ENCODE results near the gene IQCC.
"Not testable (repeated sequence)": the region's sequence is repeated elsewhere in the genome, so short reads cannot be mapped to it uniquely, and the experiment has no call there.

The IQCC gene

DNA sequence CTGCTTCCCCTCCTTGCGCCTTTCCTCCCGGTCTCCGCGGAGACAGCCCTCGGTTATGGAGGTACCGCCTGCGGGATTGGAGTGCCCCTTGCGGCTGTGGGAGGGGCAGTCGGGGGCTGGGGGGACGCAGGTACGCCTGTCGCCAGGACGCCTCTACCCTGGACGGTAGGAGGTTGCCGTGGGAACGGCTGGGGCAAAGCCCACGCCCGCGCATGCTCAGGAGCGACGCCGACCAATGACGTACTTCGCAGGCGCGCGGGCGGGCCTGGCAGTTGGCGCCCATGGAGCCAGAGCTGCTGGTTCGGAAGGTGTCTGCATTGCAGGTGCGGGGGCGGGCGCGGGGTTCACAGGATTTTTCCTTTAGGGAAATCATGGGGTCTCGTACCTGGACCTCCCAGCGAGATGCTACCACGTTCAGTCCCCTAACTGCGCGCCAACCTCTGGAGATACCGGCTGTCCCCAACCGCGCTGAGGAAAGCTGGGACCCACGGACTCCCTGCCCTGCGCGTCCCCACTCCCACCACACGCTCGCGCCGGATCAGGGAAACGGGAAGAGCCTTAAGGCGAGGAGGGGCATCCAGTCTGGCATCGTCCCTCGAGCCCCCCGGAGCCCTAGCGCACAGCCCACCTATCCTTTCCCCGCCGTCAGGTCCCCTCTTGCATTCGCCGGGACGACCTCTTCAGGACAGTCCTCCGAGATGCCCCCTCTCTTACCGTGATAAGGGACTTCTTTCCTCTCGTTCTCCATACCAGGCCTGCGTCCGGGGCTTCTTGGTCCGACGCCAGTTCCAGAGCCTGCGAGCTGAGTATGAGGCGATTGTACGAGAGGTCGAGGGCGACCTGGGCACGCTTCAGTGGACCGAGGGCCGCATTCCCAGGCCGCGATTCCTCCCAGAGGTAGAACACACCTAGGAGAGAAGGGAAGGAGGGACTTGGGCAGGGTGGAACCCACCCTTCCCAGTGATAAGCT, at the start of gene IQCC:
Gene IQCC, plus strand, starts transcription at position 271 of the 970 bp plus-strand sequence. Its CDS starts 11 bp downstream, at position 282.
- H3K36me3 ChIP-seq (ENCODE audit: control insufficient read depth, insufficient read depth, low read length): peaks cover 8% of the 10 kb centered on the region
- H3K27me3 ChIP-seq (replicated peaks; ENCODE audit: control insufficient read depth, insufficient read depth, low read length): no peaks in the 10 kb centered on the region
- TF ChIP-seq CTCF (IDR thresholded peaks at IDR 0.05; ENCODE audit: insufficient read depth, low read length, poor library complexity, severe bottlenecking): no peak
- H3K4me3 ChIP-seq (replicated peaks; ENCODE audit: low read depth, low read length): peak within 1 kb of the TSS; percentile 79
- peak; percentile 87 for DNase-seq (ENCODE audit: extremely low read depth, insufficient read length)

DNA sequence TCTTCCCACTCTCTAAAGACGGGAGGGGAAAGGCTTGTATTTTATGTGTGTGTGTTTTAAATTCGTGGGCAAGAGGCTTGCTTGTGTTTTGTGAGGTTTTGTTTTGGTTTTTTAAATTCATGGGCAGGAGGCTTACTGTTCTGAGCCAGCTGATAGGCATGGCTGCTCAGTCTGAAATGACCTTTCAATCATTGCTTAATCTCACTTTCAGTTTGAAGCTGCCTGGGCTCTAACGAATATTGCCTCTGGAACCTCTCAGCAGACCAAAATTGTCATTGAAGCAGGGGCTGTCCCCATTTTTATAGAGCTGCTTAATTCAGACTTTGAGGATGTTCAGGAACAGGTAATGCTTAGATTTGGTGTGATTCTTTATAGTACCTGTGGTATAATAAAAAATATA, 46.3 kb upstream of the IQCC start:
- DNase-seq (ENCODE audit: extremely low read depth, insufficient read length): no peak
- peaks cover 20% of the 10 kb centered on the region for H3K36me3 ChIP-seq (ENCODE audit: control insufficient read depth, insufficient read depth, low read length)

GRCh38 chr1:32163405-32163804, 42.1 kb upstream of the IQCC start:
- no peak for TF ChIP-seq CTCF (IDR thresholded peaks at IDR 0.05; ENCODE audit: insufficient read depth, low read length, poor library complexity, severe bottlenecking)
- no peak for DNase-seq (ENCODE audit: extremely low read depth, insufficient read length)
- no peak overlapping the region for H3K4me3 ChIP-seq (replicated peaks; ENCODE audit: low read depth, low read length)
- no peaks in the 10 kb centered on the region for H3K27me3 ChIP-seq (replicated peaks; ENCODE audit: control insufficient read depth, insufficient read depth, low read length)
- peaks cover 22% of the 10 kb centered on the region for H3K36me3 ChIP-seq (ENCODE audit: control insufficient read depth, insufficient read depth, low read length)

More for the DNA sequence above, 46.3 kb upstream of the IQCC start:
- no peak for TF ChIP-seq CTCF (IDR thresholded peaks at IDR 0.05; ENCODE audit: insufficient read depth, low read length, poor library complexity, severe bottlenecking)
- Histone ChIP-seq H3K4me3 (replicated peaks; ENCODE audit: low read depth, low read length) (no peak overlapping the region), H3K27me3 (replicated peaks; ENCODE audit: control insufficient read depth, insufficient read depth, low read length) (no peaks in the 10 kb centered on the region)

- not testable (repeated sequence) for H3K4me3 ChIP-seq (replicated peaks; ENCODE audit: low read depth, low read length); DNase-seq (ENCODE audit: extremely low read depth, insufficient read length); H3K27me3 ChIP-seq (replicated peaks; ENCODE audit: control insufficient read depth, insufficient read depth, low read length)
- peaks cover 26% of the 10 kb centered on the region for H3K36me3 ChIP-seq (ENCODE audit: control insufficient read depth, insufficient read depth, low read length)
Observed at GRCh38 chr1:32165633-32166032, 39.8 kb upstream of the IQCC start.

- no peak for DNase-seq (ENCODE audit: extremely low read depth, insufficient read length)
- Histone ChIP-seq H3K4me3 (replicated peaks; ENCODE audit: low read depth, low read length) (no peak overlapping the region), H3K27me3 (replicated peaks; ENCODE audit: control insufficient read depth, insufficient read depth, low read length) (no peaks in the 10 kb centered on the region), H3K36me3 (ENCODE audit: control insufficient read depth, insufficient read depth, low read length) (peaks cover 26% of the 10 kb centered on the region)
- TF ChIP-seq CTCF (IDR thresholded peaks at IDR 0.05; ENCODE audit: insufficient read depth, low read length, poor library complexity, severe bottlenecking): no peak
Observed at GRCh38 chr1:32170991-32171390, 34.5 kb upstream of the IQCC start.

DNA sequence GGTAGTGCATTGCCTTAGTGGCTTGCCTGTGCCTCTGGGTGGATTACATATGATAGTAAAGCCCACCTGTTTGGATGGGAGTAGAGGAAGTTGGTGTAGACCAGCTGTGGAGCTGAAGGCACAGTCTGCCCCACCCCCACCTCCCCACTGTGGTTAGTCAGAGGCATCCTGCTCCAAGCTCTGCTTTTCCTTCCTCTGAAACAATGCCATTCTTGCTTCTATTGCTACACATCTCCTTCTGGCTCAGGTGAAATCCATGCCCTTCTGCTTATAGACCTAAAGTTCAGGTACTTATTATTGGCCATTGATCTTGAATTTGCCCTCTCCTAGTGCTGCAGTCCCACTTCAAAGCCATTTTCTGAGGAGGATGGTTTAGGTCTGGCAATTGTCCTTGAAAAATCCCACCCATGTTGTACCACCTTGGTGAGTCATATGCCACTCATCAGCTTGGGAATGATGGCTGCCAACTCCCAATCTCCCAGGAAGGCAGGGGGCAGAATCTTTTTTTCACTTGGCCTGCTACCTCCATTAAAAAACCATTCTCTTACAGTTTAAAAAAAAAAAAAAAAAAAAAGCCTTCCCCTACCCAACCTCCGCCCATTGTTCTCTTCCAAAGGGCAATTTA, 32.7 kb upstream of the IQCC start:
- no peaks in the 10 kb centered on the region for H3K27me3 ChIP-seq (replicated peaks; ENCODE audit: control insufficient read depth, insufficient read depth, low read length)
- TF ChIP-seq CTCF (IDR thresholded peaks at IDR 0.05; ENCODE audit: insufficient read depth, low read length, poor library complexity, severe bottlenecking): no peak
- H3K36me3 ChIP-seq (ENCODE audit: control insufficient read depth, insufficient read depth, low read length): peaks cover 23% of the 10 kb centered on the region
- H3K4me3 ChIP-seq (replicated peaks; ENCODE audit: low read depth, low read length): no peak overlapping the region
- no peak for DNase-seq (ENCODE audit: extremely low read depth, insufficient read length)

Measured in GM06990 (cell line).